ENCODE data around the gene TUBGCP6. TPM values are rescaled to one million over a fixed set of nuclear protein-coding genes. Genes with fewer than 3 reads are reported as not detected.

TUBGCP6 gene
- total and polyA plus RNA-seq, 10 of the 15 experiments (the other 5 are each of a cell fraction or from before 2014, with no cell fraction given): 0.74 to 41.4 (median 19.4) TPM

GRCh38 chr22:50218153-50218995 lies 26.4 kb downstream of the TUBGCP6 start:
- Histone ChIP-seq H3K36me3 (ENCODE audit: control insufficient read depth in 2 of 2, insufficient read depth in 2 of 2, low read length in 1 of 2) (peaks cover 20 to 61% of the 10 kb centered on the region in 2 experiments; a peak in 3 of 4 replicates), H3K4me1 (ENCODE audit: control insufficient read depth, insufficient read depth, low read length) (no peaks in the 10 kb centered on the region), H3K4me2 (ENCODE audit: control insufficient read depth, insufficient read depth) (no peak overlapping the region), H4K20me1 (ENCODE audit: control insufficient read depth, insufficient read depth) (no peaks in the 10 kb centered on the region), H3K79me2 (ENCODE audit: control insufficient read depth, insufficient read depth, low read length) (no peaks in the 10 kb centered on the region; the same call in 1 of the 2 replicates), H3K27me3 (replicated peaks in 1 of 2; ENCODE audit: control insufficient read depth in 2 of 2, insufficient read depth in 2 of 2, low read length in 1 of 2) (no peaks in the 10 kb centered on the region), H3K4me3 (no peak overlapping the region), H3K9ac (ENCODE audit: control insufficient read depth, insufficient read depth, low read length) (no peak overlapping the region), H3K9me3 (replicated peaks; ENCODE audit: control insufficient read depth, insufficient read depth, low read length) (no peaks in the 10 kb centered on the region), H2AFZ (ENCODE audit: control insufficient read depth, low read depth, low read length) (no peak overlapping the region), H3K27ac (ENCODE audit: control insufficient read depth, insufficient read depth) (no peak overlapping the region)
- SMC1A ChIA-PET (ENCODE audit: uncharacterized antibody, unreplicated experiment): no interaction called here
- POLR2A ChIA-PET: no interaction called here
- in situ Hi-C loops (cut with MboI): no loop called here
- no TSS peak for BruUV-seq (replicated peaks)
- CTCF ChIA-PET: interaction anchor here (0.5 to 0.6 kb wide), 2 partner anchors 213 to 246 kb away, joined by 3 read pairs; no protein-coding TSS in a partner anchor
- FAIRE-seq (no peak), ATAC-seq (no peak), DNase-seq (ENCODE audit: low read depth, low spot score) (no peak)
- RAD21 ChIA-PET (ENCODE audit: unreplicated experiment): no interaction called here
- intact Hi-C loops (cut with micrococcal nuclease; ENCODE audit: unreplicated experiment): no loop called here
- 80% methylated on average over 39 of the region's 43 CpGs for WGBS (ENCODE audit: insufficient coverage, insufficient replicate concordance, low lambda C conversion rate, missing lambda C conversion rate)
- TF ChIP-seq GABPA (IDR thresholded peaks at IDR 0.05; ENCODE audit: low read depth) (no peak), POLR2A (IDR thresholded peaks at IDR 0.05; ENCODE audit: low read depth, low read length) (peak; percentile 62)

- Histone ChIP-seq H3K4me3 (no peak overlapping the region), H3K4me1 (ENCODE audit: control insufficient read depth, insufficient read depth, low read length) (no peaks in the 10 kb centered on the region), H3K27me3 (replicated peaks in 1 of 2; ENCODE audit: control insufficient read depth in 2 of 2, insufficient read depth in 2 of 2, low read length in 1 of 2) (no peaks in the 10 kb centered on the region), H3K79me2 (ENCODE audit: control insufficient read depth, insufficient read depth, low read length) (no peaks in the 10 kb centered on the region; the same call in 1 of the 2 replicates), H3K27ac (ENCODE audit: control insufficient read depth, insufficient read depth) (no peak overlapping the region), H3K9me3 (replicated peaks; ENCODE audit: control insufficient read depth, insufficient read depth, low read length) (no peaks in the 10 kb centered on the region), H4K20me1 (ENCODE audit: control insufficient read depth, insufficient read depth) (no peaks in the 10 kb centered on the region), H3K9ac (ENCODE audit: control insufficient read depth, insufficient read depth, low read length) (no peak overlapping the region), H3K4me2 (ENCODE audit: control insufficient read depth, insufficient read depth) (no peak overlapping the region), H2AFZ (ENCODE audit: control insufficient read depth, low read depth, low read length) (no peak overlapping the region), H3K36me3 (ENCODE audit: control insufficient read depth in 2 of 2, insufficient read depth in 2 of 2, low read length in 1 of 2) (peaks cover 17 to 58% of the 10 kb centered on the region in 2 experiments; a peak in 3 of 4 replicates)
- RAD21 ChIA-PET (ENCODE audit: unreplicated experiment): no interaction called here
- POLR2A ChIA-PET: no interaction called here
- CTCF ChIA-PET: no interaction called here
- TF ChIP-seq MTA3 (IDR thresholded peaks at IDR 0.05; ENCODE audit: borderline replicate concordance, low read length) (no peak), ZNF384 (IDR thresholded peaks at IDR 0.05; ENCODE audit: borderline replicate concordance, low read depth, low read length) (no peak), YBX1 (IDR thresholded peaks at IDR 0.05) (no peak), EZH2 (IDR thresholded peaks at IDR 0.05; ENCODE audit: borderline replicate concordance, control insufficient read depth, low read depth, low read length) (no peak), BCLAF1 (IDR thresholded peaks at IDR 0.05) (no peak)
- SMC1A ChIA-PET (ENCODE audit: uncharacterized antibody, unreplicated experiment): no interaction called here
- 86% methylated on average over 21 of the region's 21 CpGs for WGBS (ENCODE audit: insufficient coverage, insufficient replicate concordance, low lambda C conversion rate, missing lambda C conversion rate)
- in situ Hi-C loops (cut with MboI): no loop called here
- DNase-seq (ENCODE audit: low read depth, low spot score) (no peak), ATAC-seq (no peak), FAIRE-seq (no peak)
- BruUV-seq (replicated peaks): no TSS peak
- intact Hi-C loops (cut with micrococcal nuclease; ENCODE audit: unreplicated experiment): no loop called here
Observed at GRCh38 chr22:50217543-50218152, 27.2 kb downstream of the TUBGCP6 start.
